Esophagus squamous epithelium (tissue), 5 donors: ENCODE data around the gene GJA3. TPM values are rescaled to one million over a fixed set of nuclear protein-coding genes. Genes with fewer than 3 reads are reported as not detected.

Source experiments
- DNase-seq: peaks from one replicate; lab custom pipeline; 2025; lab: John Stamatoyannopoulos, UW
- H3K27ac ChIP-seq, 4 donors: fragments of 200-600 bp; sonication (generic); one replicate each; pipeline ENCODE4 v1.5.1; 2016 to 2019; ENCODE audit warnings: mild to moderate bottlenecking in 1 of 4
- H3K27me3 ChIP-seq, 4 donors: fragments of 200-600 bp; sonication (generic); 1 replicate in 3 of 4; 2 replicates in 1 of 4; pipeline versions ENCODE4 v1.5.1 to v1.6.0; 2017 to 2021; ENCODE audit warnings: antibody characterized with exemption in 1 of 4
- H3K36me3 ChIP-seq, 3 donors: fragments of 200-600 bp; sonication (generic); one replicate each; pipeline ENCODE4 v1.5.1; 2016 to 2019
- H3K4me1 ChIP-seq, 3 donors: fragments of 200-600 bp; sonication (generic); one replicate each; pipeline ENCODE4 v1.5.1; 2017 to 2019
- H3K4me3 ChIP-seq, 4 donors: fragments of 200-600 bp; sonication (generic); 1 replicate in 3 of 4; 2 replicates in 1 of 4; pipeline ENCODE4 v1.5.1; 2016 to 2019; ENCODE audit warnings: mild to moderate bottlenecking in 2 of 4, moderate library complexity in 1 of 4
- H3K9me3 ChIP-seq, 3 donors: fragments of 200-600 bp; sonication (generic); one replicate each; pipeline ENCODE4 v1.5.1; 2016 to 2019
- CTCF ChIP-seq, 6 experiments: fragments of 450-650 bp in 4 of 6; fragments of 200-600 bp in 2 of 6; sonication (generic) in 2 of 6; IDR thresholded peaks; one replicate each; pipeline ENCODE4 v1.5.1; 2016 to 2019; ENCODE audit warnings: antibody characterized with exemption in 6 of 6, mild to moderate bottlenecking in 4 of 6, moderate library complexity in 4 of 6
- POLR2A ChIP-seq, 4 donors: fragments of 450-650 bp; IDR thresholded peaks; one replicate each; pipeline ENCODE4 v1.6.1; 2017; ENCODE audit warnings: antibody characterized with exemption in 4 of 4, mild to moderate bottlenecking in 4 of 4, moderate library complexity in 3 of 4
- WGBS, 2 donors: methylation state at CpG; one replicate each; pipeline ENCODE4 v1.1.5; 2018; 5-methylcytosine and 5-hydroxymethylcytosine counted together
- intact Hi-C: fragments of 100-400 bp; cut with DNase I; formaldehyde crosslinking; loops from one replicate; pipeline ENCODE4 v1.15.0; 2022
- total RNA-seq, 4 donors: library from RNA; depleted of rRNA; stranded (reverse); fragments of >200 nt; gene quantifications; one replicate each; pipeline ENCODE4 v1.1.0, GENCODE V29; 2016
- donor health status: DM: yes; HTN: yes; CAD: no.

The GJA3 gene
- total RNA-seq, 4 donors from 2014 or later = 0.45 to 1.3 (median 1.00) TPM

GRCh38 chr13:20121159-20121525, 39.7 kb downstream of the GJA3 start:
- intact Hi-C loops = no loop called here
- Histone ChIP-seq H3K4me3 (peak overlapping the region; percentile 29 to 55 (median 40)), H3K27me3 (no peaks in the 10 kb centered on the region), H3K36me3 (no peaks in the 10 kb centered on the region), H3K4me1 (peaks cover 5 to 42% (median 18%) of the 10 kb centered on the region in 3 donors), H3K27ac (peak overlapping the region; percentile 86 to 97 (median 92)), H3K9me3 (no peaks in the 10 kb centered on the region)
- 12 to 60% methylated on average over 6 to 7 of the region's 7 CpGs for WGBS, 2 donors
- no peak for TF ChIP-seq CTCF (IDR thresholded peaks at IDR 0.05)
- TF ChIP-seq POLR2A (IDR thresholded peaks at IDR 0.05) = no peak
- no peak for DNase-seq

- Histone ChIP-seq H3K4me3 (peak overlapping the region; percentile 29 to 55 (median 40)), H3K36me3 (no peaks in the 10 kb centered on the region), H3K27me3 (no peaks in the 10 kb centered on the region), H3K4me1 (peaks cover 5 to 32% (median 18%) of the 10 kb centered on the region in 3 donors), H3K9me3 (no peaks in the 10 kb centered on the region), H3K27ac (peak overlapping the region; percentile 86 to 97 (median 92))
- 58 to 82% methylated on average over 3 of the region's 3 CpGs for WGBS, 2 donors
- intact Hi-C loops = no loop called here
- no peak for DNase-seq
- TF ChIP-seq CTCF (IDR thresholded peaks at IDR 0.05) (no peak), POLR2A (IDR thresholded peaks at IDR 0.05) (no peak)
These were observed 40.9 kb downstream of the GJA3 start for GRCh38 chr13:20119960-20120359.

GRCh38 chr13:20118268-20119140, 42.3 kb downstream of the GJA3 start:
- DNase-seq = no peak
- peak overlapping the region; percentile 86 to 97 (median 92) for H3K27ac ChIP-seq
- H3K4me1 ChIP-seq = peaks cover 5 to 32% (median 18%) of the 10 kb centered on the region in 3 donors
- intact Hi-C loops = no loop called here
- no peaks in the 10 kb centered on the region for H3K9me3 ChIP-seq
- WGBS, 2 donors = 0% methylated on average over 1 to 5 of the region's 55 CpGs
- H3K27me3 ChIP-seq = no peaks in the 10 kb centered on the region
- no peak for TF ChIP-seq CTCF (IDR thresholded peaks at IDR 0.05)
- no peak for TF ChIP-seq POLR2A (IDR thresholded peaks at IDR 0.05)
- H3K36me3 ChIP-seq = no peaks in the 10 kb centered on the region
- peak overlapping the region; percentile 44 to 80 (median 74) for H3K4me3 ChIP-seq

GRCh38 chr13:20116213-20116612, 44.6 kb downstream of the GJA3 start:
- Histone ChIP-seq H3K4me1 (peaks cover 5 to 29% (median 18%) of the 10 kb centered on the region in 3 donors), H3K36me3 (no peaks in the 10 kb centered on the region), H3K9me3 (no peaks in the 10 kb centered on the region), H3K27ac (no peak overlapping the region), H3K4me3 (no peak overlapping the region), H3K27me3 (no peaks in the 10 kb centered on the region)
- intact Hi-C loops = no loop called here
- no peak for TF ChIP-seq POLR2A (IDR thresholded peaks at IDR 0.05)
- TF ChIP-seq CTCF (IDR thresholded peaks at IDR 0.05) = no peak
- DNase-seq = no peak
- WGBS, 2 donors = 89 to 90% methylated on average over 6 of the region's 6 CpGs

GRCh38 chr13:20114066-20114610, 46.7 kb downstream of the GJA3 start:
- H3K4me3 ChIP-seq = no peak overlapping the region
- peaks cover 5 to 14% (median 8%) of the 10 kb centered on the region in 3 donors for H3K4me1 ChIP-seq
- H3K36me3 ChIP-seq = no peaks in the 10 kb centered on the region
- TF ChIP-seq CTCF (IDR thresholded peaks at IDR 0.05) = no peak
- no peak for TF ChIP-seq POLR2A (IDR thresholded peaks at IDR 0.05)
- no peak overlapping the region for H3K27ac ChIP-seq
- H3K9me3 ChIP-seq = no peaks in the 10 kb centered on the region
- DNase-seq = no peak
- WGBS, 2 donors = 81% methylated on average over 5 to 9 of the region's 10 CpGs
- H3K27me3 ChIP-seq = no peaks in the 10 kb centered on the region
- intact Hi-C loops = no loop called here
